ENCODE measurements around the gene P4HB. TPM values are rescaled to one million over a fixed set of nuclear protein-coding genes. Genes with fewer than 3 reads are reported as not detected.
A peak's percentile ranks its signal among the peaks of the same experiment; 100 is the strongest.

The P4HB gene
- total RNA-seq, 4 donors from 2014 or later: 385 to 594 (median 472) TPM

- Histone ChIP-seq H3K27ac (peak overlapping the region in 1 of 4 donors; percentile 72), H3K27me3 (peaks cover 0 to 8% of the 10 kb centered on the region in 2 donors), H3K4me3 (peak overlapping the region in 2 of 4 donors; percentile 16 to 51), H3K36me3 (peaks cover 2 to 78% (median 4%) of the 10 kb centered on the region in 3 donors), H3K4me1 (peaks cover 0 to 18% (median 9%) of the 10 kb centered on the region in 4 donors), H3K9me3 (no peaks in the 10 kb centered on the region)
- no peak for DNase-seq (ENCODE audit: low spot score in 2 of 2)
- TF ChIP-seq POLR2A (IDR thresholded peaks at IDR 0.05) (no peak), EP300 (IDR thresholded peaks at IDR 0.05) (no peak), CTCF (IDR thresholded peaks at IDR 0.05) (no peak)
- 60 to 78% methylated on average over 10 to 18 of the region's 21 CpGs for WGBS, 2 donors
Observed at GRCh38 chr17:81901167-81902022, 41.1 kb upstream of the P4HB start.

GRCh38 chr17:81900181-81900820 is 40.0 kb upstream of the P4HB start:
- 61 to 75% methylated on average over 9 to 18 of the region's 18 CpGs for WGBS, 2 donors
- no peaks in the 10 kb centered on the region for H3K9me3 ChIP-seq

GRCh38 chr17:81899514-81900166 is 39.3 kb upstream of the P4HB start:
- Histone ChIP-seq H3K36me3 (peaks cover 2 to 78% (median 4%) of the 10 kb centered on the region in 3 donors), H3K27me3 (peaks cover 0 to 8% of the 10 kb centered on the region in 2 donors), H3K4me1 (peaks cover 0 to 18% (median 9%) of the 10 kb centered on the region in 4 donors), H3K4me3 (no peak overlapping the region), H3K9me3 (no peaks in the 10 kb centered on the region), H3K27ac (no peak overlapping the region)
- no peak for DNase-seq (ENCODE audit: low spot score in 2 of 2)
- TF ChIP-seq CTCF (IDR thresholded peaks at IDR 0.05): no peak
- no peak for TF ChIP-seq POLR2A (IDR thresholded peaks at IDR 0.05)
- TF ChIP-seq EP300 (IDR thresholded peaks at IDR 0.05): no peak
- 90 to 94% methylated on average over 18 to 21 of the region's 22 CpGs for WGBS, 2 donors

More at GRCh38 chr17:81900181-81900820, 40.0 kb upstream of the P4HB start:
- no peak for TF ChIP-seq CTCF (IDR thresholded peaks at IDR 0.05)
- peaks cover 0 to 8% of the 10 kb centered on the region in 2 donors for H3K27me3 ChIP-seq
- H3K4me1 ChIP-seq: peaks cover 0 to 18% (median 9%) of the 10 kb centered on the region in 4 donors
- no peak overlapping the region for H3K27ac ChIP-seq
- no peak for DNase-seq (ENCODE audit: low spot score in 2 of 2)
- peaks cover 2 to 78% (median 4%) of the 10 kb centered on the region in 3 donors for H3K36me3 ChIP-seq
- H3K4me3 ChIP-seq: no peak overlapping the region

- no peak for DNase-seq (ENCODE audit: low spot score in 2 of 2)
- WGBS, 2 donors: 94 to 97% methylated on average over 8 to 9 of the region's 9 CpGs
- Histone ChIP-seq H3K27ac (no peak overlapping the region), H3K27me3 (peaks cover 0 to 8% of the 10 kb centered on the region in 2 donors), H3K4me3 (no peak overlapping the region), H3K9me3 (no peaks in the 10 kb centered on the region), H3K36me3 (peaks cover 2 to 78% (median 4%) of the 10 kb centered on the region in 3 donors), H3K4me1 (peaks cover 0 to 18% (median 9%) of the 10 kb centered on the region in 4 donors)
- no peak for TF ChIP-seq POLR2A (IDR thresholded peaks at IDR 0.05)
- TF ChIP-seq EP300 (IDR thresholded peaks at IDR 0.05): no peak
- no peak for TF ChIP-seq CTCF (IDR thresholded peaks at IDR 0.05)
Observed at GRCh38 chr17:81898885-81899284, 38.5 kb upstream of the P4HB start.

Data from tibial nerve (tissue), 4 donors.